HepG2 (cell line): ENCODE measurements around the gene RASD2. TPM values are rescaled to one million over a fixed set of nuclear protein-coding genes. Genes with fewer than 3 reads are reported as not detected.

Experiments used
- ARNTL ChIP-seq: sonication (generic); formaldehyde crosslinking; IDR thresholded peaks from 2 replicates; pipeline ENCODE4 v1.4.0; 2020; ENCODE audit warnings: mild to moderate bottlenecking, missing genetic modification reagents
- EED ChIP-seq: sonication (generic); formaldehyde crosslinking; IDR thresholded peaks from 2 replicates; pipeline ENCODE4 v1.5.0; 2020; ENCODE audit warnings: mild to moderate bottlenecking, missing genetic modification reagents
- JUNB ChIP-seq: sonication (generic); formaldehyde crosslinking; IDR thresholded peaks from 2 replicates; pipeline ENCODE4 v1.8.0; 2022; ENCODE audit warnings: missing genetic modification reagents, mild to moderate bottlenecking, borderline replicate concordance
- KLF11 ChIP-seq: IDR thresholded peaks from 2 replicates; pipeline ENCODE4 v1.6.1; 2016; ENCODE audit warnings: missing compliant biosample characterization
- RARG ChIP-seq: sonication (generic); formaldehyde crosslinking; IDR thresholded peaks from 2 replicates; pipeline ENCODE4 v1.4.0; 2020; ENCODE audit warnings: low read depth, mild to moderate bottlenecking, missing genetic modification reagents
- RNF2 ChIP-seq: fragments of 450-650 bp; conservative IDR thresholded peaks from 2 replicates; pipeline ENCODE4 v1.6.1; 2016; ENCODE audit warnings: low read depth
- SP140L ChIP-seq: sonication (generic); formaldehyde crosslinking; IDR thresholded peaks from 2 replicates; pipeline ENCODE4 v1.4.0; 2020; ENCODE audit warnings: missing genetic modification reagents, borderline replicate concordance
- TBP ChIP-seq: sonication (generic); formaldehyde crosslinking; IDR thresholded peaks from 2 replicates; pipeline ENCODE4 v1.5.0; 2020; ENCODE audit warnings: missing genetic modification reagents
- YEATS4 ChIP-seq: sonication (generic); formaldehyde crosslinking; IDR thresholded peaks from 2 replicates; pipeline ENCODE4 v1.4.0; 2020; ENCODE audit warnings: missing genetic modification reagents, borderline replicate concordance
- ZNF441 ChIP-seq: sonication (generic); formaldehyde crosslinking; IDR thresholded peaks from 2 replicates; pipeline ENCODE4 v1.7.0; 2021; ENCODE audit warnings: missing genetic modification reagents, borderline replicate concordance
- ZNF530 ChIP-seq: sonication (generic); formaldehyde crosslinking; IDR thresholded peaks from 2 replicates; pipeline ENCODE4 v1.5.0; 2020; ENCODE audit warnings: low read depth, mild to moderate bottlenecking, missing genetic modification reagents
- ZNF572 ChIP-seq: sonication (generic); formaldehyde crosslinking; IDR thresholded peaks from 2 replicates; pipeline ENCODE4 v1.5.1; 2020; ENCODE audit warnings: mild to moderate bottlenecking, missing genetic modification reagents
- ZNF616 ChIP-seq: sonication (generic); formaldehyde crosslinking; IDR thresholded peaks from 2 replicates; pipeline ENCODE4 v1.5.0; 2020; ENCODE audit warnings: low read depth, mild to moderate bottlenecking, missing genetic modification reagents
- ZNF766 ChIP-seq: sonication (generic); formaldehyde crosslinking; IDR thresholded peaks from 2 replicates; pipeline ENCODE4 v1.5.0; 2020; ENCODE audit warnings: missing genetic modification reagents, borderline replicate concordance
- polyA plus RNA-seq, 8 experiments: library from polyadenylated mRNA; depleted of rRNA in 3 of 8; stranded (reverse) in 7 of 8; unstranded in 1 of 8; fragments of >200 nt; fragmentation: Illumina TruSeq in 4 of 8; extraction: Trizol in 4 of 8; gene quantifications; 2 replicates each; pipeline versions ENCODE4 v1.2.1 to v1.2.3, GENCODE V29; 2011 to 2016; ENCODE audit warnings: low read depth in 4 of 8, missing spikeins in 1 of 8, mixed read lengths in 1 of 8; ENCODE audit not compliant: insufficient read depth in 1 of 8
- total RNA-seq, 5 experiments: library from RNA; depleted of rRNA; stranded (reverse); fragments of >200 nt; fragmentation: Illumina TruSeq; extraction: Trizol; gene quantifications; 2 replicates each; pipeline ENCODE4 v1.2.3, GENCODE V29; 2016; ENCODE audit warnings: low read depth in 1 of 5
- TF ChIP-seq, protein P1 (sequence below): sonication (generic); formaldehyde crosslinking; IDR thresholded peaks from 2 replicates; pipeline ENCODE4 v1.4.0; 2020; ENCODE audit warnings: missing genetic modification reagents, borderline replicate concordance
- TF ChIP-seq, protein P2 (sequence below): IDR thresholded peaks from 2 replicates; pipeline ENCODE4 v1.6.1; 2016; ENCODE audit warnings: missing compliant biosample characterization, missing genetic modification reagents, borderline replicate concordance
- TF ChIP-seq, protein P3 (sequence below): IDR thresholded peaks from 2 replicates; pipeline ENCODE4 v1.6.1; 2016; ENCODE audit warnings: low read depth
- TF ChIP-seq, protein P4 (sequence below): fragments of 450-650 bp; IDR thresholded peaks from 2 replicates; pipeline ENCODE4 v1.6.1; 2017
- TF ChIP-seq, protein P5 (sequence below): sonication (generic); formaldehyde crosslinking; IDR thresholded peaks from 2 replicates; pipeline ENCODE4 v1.4.0; 2020; ENCODE audit warnings: mild to moderate bottlenecking, missing genetic modification reagents

The RASD2 gene
- total and polyA plus RNA-seq, 2 of the 13 experiments (the other 11 are each of a cell fraction or from before 2014, with no cell fraction given) = not detected

DNA sequence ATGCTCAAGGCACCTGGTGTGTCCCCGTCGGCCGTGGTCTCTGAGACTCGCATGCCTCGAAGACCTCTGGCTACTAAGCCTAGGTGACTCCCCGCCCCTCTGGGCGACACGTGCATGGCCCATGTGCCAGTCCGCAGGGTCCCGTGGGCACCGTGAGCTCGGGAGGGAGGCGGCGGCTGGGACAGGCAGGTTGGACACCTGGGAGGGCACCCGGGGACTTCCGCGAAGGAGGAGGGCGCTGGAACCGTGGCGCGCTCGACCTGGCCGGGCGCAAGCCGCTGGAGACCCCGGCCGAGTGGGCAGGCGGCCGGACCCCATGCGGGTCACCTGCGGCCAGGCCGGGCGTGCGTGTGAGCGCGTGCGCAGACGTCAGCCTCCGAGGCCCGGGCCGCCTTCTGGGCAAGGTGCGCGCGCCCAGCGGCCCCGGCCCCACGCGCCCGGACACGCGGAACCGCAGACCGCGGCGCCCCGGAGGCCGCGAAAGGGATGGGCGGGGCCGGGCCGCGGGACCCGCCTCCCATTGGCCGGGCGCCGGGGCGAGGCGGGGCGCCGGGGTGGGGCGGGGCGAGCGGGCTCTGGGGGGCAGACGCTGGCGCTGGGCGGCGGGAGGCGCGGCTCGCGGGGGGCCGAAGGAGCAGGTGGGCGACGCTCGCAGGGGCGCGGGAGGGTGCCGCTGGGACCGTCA lies 579 bp upstream of the RASD2 start (continued):
- TF ChIP-seq, protein P1, sequence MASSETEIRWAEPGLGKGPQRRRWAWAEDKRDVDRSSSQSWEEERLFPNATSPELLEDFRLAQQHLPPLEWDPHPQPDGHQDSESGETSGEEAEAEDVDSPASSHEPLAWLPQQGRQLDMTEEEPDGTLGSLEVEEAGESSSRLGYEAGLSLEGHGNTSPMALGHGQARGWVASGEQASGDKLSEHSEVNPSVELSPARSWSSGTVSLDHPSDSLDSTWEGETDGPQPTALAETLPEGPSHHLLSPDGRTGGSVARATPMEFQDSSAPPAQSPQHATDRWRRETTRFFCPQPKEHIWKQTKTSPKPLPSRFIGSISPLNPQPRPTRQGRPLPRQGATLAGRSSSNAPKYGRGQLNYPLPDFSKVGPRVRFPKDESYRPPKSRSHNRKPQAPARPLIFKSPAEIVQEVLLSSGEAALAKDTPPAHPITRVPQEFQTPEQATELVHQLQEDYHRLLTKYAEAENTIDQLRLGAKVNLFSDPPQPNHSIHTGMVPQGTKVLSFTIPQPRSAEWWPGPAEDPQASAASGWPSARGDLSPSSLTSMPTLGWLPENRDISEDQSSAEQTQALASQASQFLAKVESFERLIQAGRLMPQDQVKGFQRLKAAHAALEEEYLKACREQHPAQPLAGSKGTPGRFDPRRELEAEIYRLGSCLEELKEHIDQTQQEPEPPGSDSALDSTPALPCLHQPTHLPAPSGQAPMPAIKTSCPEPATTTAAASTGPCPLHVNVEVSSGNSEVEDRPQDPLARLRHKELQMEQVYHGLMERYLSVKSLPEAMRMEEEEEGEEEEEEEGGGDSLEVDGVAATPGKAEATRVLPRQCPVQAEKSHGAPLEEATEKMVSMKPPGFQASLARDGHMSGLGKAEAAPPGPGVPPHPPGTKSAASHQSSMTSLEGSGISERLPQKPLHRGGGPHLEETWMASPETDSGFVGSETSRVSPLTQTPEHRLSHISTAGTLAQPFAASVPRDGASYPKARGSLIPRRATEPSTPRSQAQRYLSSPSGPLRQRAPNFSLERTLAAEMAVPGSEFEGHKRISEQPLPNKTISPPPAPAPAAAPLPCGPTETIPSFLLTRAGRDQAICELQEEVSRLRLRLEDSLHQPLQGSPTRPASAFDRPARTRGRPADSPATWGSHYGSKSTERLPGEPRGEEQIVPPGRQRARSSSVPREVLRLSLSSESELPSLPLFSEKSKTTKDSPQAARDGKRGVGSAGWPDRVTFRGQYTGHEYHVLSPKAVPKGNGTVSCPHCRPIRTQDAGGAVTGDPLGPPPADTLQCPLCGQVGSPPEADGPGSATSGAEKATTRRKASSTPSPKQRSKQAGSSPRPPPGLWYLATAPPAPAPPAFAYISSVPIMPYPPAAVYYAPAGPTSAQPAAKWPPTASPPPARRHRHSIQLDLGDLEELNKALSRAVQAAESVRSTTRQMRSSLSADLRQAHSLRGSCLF (CRISPR knock-in tag) = no peak
- TF ChIP-seq ARNTL (CRISPR knock-in tag) = peak; percentile 84
- no peak for TF ChIP-seq JUNB (CRISPR knock-in tag)
- TF ChIP-seq ZNF441 (CRISPR knock-in tag) = no peak
- no peak for TF ChIP-seq ZNF572 (CRISPR knock-in tag)
- TF ChIP-seq RNF2 = peak; percentile 77; the same call in 1 of the 2 replicates
- TF ChIP-seq, protein P2, sequence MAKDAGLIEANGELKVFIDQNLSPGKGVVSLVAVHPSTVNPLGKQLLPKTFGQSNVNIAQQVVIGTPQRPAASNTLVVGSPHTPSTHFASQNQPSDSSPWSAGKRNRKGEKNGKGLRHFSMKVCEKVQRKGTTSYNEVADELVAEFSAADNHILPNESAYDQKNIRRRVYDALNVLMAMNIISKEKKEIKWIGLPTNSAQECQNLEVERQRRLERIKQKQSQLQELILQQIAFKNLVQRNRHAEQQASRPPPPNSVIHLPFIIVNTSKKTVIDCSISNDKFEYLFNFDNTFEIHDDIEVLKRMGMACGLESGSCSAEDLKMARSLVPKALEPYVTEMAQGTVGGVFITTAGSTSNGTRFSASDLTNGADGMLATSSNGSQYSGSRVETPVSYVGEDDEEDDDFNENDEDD (CRISPR knock-in tag) = peak; percentile 50; the same call in 1 of the 2 replicates
- TF ChIP-seq, protein P3, sequence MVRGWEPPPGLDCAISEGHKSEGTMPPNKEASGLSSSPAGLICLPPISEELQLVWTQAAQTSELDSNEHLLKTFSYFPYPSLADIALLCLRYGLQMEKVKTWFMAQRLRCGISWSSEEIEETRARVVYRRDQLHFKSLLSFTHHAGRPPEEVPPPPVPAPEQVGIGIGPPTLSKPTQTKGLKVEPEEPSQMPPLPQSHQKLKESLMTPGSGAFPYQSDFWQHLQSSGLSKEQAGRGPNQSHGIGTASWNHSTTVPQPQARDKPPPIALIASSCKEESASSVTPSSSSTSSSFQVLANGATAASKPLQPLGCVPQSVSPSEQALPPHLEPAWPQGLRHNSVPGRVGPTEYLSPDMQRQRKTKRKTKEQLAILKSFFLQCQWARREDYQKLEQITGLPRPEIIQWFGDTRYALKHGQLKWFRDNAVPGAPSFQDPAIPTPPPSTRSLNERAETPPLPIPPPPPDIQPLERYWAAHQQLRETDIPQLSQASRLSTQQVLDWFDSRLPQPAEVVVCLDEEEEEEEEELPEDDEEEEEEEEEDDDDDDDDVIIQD (CRISPR knock-in tag) = no peak
- TF ChIP-seq ZNF766 (CRISPR knock-in tag) = 0 out of 2 replicates have a peak, but pooled peaks have one; percentile 18
- TF ChIP-seq, protein P4, sequence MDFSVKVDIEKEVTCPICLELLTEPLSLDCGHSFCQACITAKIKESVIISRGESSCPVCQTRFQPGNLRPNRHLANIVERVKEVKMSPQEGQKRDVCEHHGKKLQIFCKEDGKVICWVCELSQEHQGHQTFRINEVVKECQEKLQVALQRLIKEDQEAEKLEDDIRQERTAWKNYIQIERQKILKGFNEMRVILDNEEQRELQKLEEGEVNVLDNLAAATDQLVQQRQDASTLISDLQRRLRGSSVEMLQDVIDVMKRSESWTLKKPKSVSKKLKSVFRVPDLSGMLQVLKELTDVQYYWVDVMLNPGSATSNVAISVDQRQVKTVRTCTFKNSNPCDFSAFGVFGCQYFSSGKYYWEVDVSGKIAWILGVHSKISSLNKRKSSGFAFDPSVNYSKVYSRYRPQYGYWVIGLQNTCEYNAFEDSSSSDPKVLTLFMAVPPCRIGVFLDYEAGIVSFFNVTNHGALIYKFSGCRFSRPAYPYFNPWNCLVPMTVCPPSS = no peak
- TF ChIP-seq ZNF530 (CRISPR knock-in tag) = no peak
- 0 out of 2 replicates have a peak, but pooled peaks have one; percentile 34 for TF ChIP-seq ZNF616
- peak; percentile 31; the same call in 1 of the 2 replicates for TF ChIP-seq YEATS4 (CRISPR knock-in tag)
- no peak for TF ChIP-seq RARG
- no peak for TF ChIP-seq TBP (CRISPR knock-in tag)
- TF ChIP-seq KLF11 (CRISPR knock-in tag) = no peak
- 0 out of 2 replicates have a peak, but pooled peaks have one; percentile 37 for TF ChIP-seq EED (CRISPR knock-in tag)
- TF ChIP-seq, protein P5, sequence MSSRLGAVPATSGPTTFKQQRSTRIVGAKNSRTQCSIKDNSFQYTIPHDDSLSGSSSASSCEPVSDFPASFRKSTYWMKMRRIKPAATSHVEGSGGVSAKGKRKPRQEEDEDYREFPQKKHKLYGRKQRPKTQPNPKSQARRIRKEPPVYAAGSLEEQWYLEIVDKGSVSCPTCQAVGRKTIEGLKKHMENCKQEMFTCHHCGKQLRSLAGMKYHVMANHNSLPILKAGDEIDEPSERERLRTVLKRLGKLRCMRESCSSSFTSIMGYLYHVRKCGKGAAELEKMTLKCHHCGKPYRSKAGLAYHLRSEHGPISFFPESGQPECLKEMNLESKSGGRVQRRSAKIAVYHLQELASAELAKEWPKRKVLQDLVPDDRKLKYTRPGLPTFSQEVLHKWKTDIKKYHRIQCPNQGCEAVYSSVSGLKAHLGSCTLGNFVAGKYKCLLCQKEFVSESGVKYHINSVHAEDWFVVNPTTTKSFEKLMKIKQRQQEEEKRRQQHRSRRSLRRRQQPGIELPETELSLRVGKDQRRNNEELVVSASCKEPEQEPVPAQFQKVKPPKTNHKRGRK (CRISPR knock-in tag) = no peak
- TF ChIP-seq SP140L = no peak
